A549 (cell line): ENCODE measurements around the gene ZBTB47. TPM values are rescaled to one million over a fixed set of nuclear protein-coding genes. Genes with fewer than 3 reads are reported as not detected.

Experiments
- ATAC-seq, 2 experiments: fragments of 200-7000 bp in 1 of 2; fragments of >200 bp in 1 of 2; cut with Nextera tagmentation in 1 of 2; cut with Tn5 transposase in 1 of 2; 3 replicates each; pipeline versions ENCODE4 v1.8.0 to v1.9.1; 2018 to 2020; ENCODE audit warnings: mild to moderate bottlenecking in 1 of 2, moderate library complexity in 1 of 2
- CTCF ChIA-PET: fragments of 300-600 bp; sonication (Branson Sonifier 250); formaldehyde crosslinking; extraction: SDS; loops from one replicate; lab custom pipeline; 2021; ENCODE audit warnings: antibody characterized with exemption, inconsistent platforms; lab: Yijun Ruan, JAX
- POLR2A ChIA-PET: fragments of 350-600 bp; formaldehyde crosslinking; extraction: SDS; loops from one replicate; lab custom pipeline; 2021; ENCODE audit warnings: antibody characterized with exemption, inconsistent platforms; lab: Yijun Ruan, JAX
- DNase-seq, 2 experiments: peaks; one replicate each; pipeline versions ENCODE4 v3.0.0 to v3.0.0-alpha.2; 2011 to 2016; ENCODE audit warnings: low read depth in 1 of 2, low spot score in 1 of 2
- FAIRE-seq: peaks from 2 replicates; lab custom pipeline; 2011; peaks lifted over from hg19 to GRCh38; lab: Jason Lieb, UNC
- H3K27ac ChIP-seq, 2 experiments: fragments of >200 bp; sonication (Bioruptor Twin); formaldehyde crosslinking; 3 replicates each; pipeline ENCODE4 v1.5.1; 2016 to 2017
- H3K4me1 ChIP-seq: fragments of >200 bp; sonication (Bioruptor Twin); formaldehyde crosslinking; 3 replicates; pipeline ENCODE4 v1.6.1; 2016
- H3K4me2 ChIP-seq: fragments of >200 bp; sonication (Bioruptor Twin); formaldehyde crosslinking; 3 replicates; pipeline ENCODE4 v1.6.1; 2016
- H3K4me3 ChIP-seq: fragments of >200 bp; sonication (Bioruptor Twin); formaldehyde crosslinking; 3 replicates; pipeline ENCODE4 v1.5.1; 2016
- H3K9me3 ChIP-seq: fragments of >200 bp; sonication (Bioruptor Twin); formaldehyde crosslinking; 3 replicates; pipeline ENCODE4 v1.6.1; 2016
- ATOH8 ChIP-seq: fragments of 250-450 bp; sonication (Bioruptor Pico); IDR thresholded peaks from 2 replicates; pipeline ENCODE4 v1.5.0; 2020; ENCODE audit warnings: low read depth, mild to moderate bottlenecking, moderate library complexity
- BCL3 ChIP-seq: fragments of >200 bp; sonication (Bioruptor Twin); formaldehyde crosslinking; IDR thresholded peaks from 3 replicates; pipeline ENCODE4 v1.6.1; 2016
- BHLHE40 ChIP-seq: IDR thresholded peaks from 2 replicates; pipeline ENCODE4 v1.6.1; 2012; ENCODE audit warnings: low read depth, low read length, inconsistent platforms
- CHD2 ChIP-seq: fragments of 150-350 bp; IDR thresholded peaks from 2 replicates; pipeline ENCODE4 v1.6.1; 2014; ENCODE audit warnings: low read length; ENCODE audit not compliant: partially characterized antibody
- EHF ChIP-seq: fragments of 250-450 bp; sonication (Bioruptor Pico); IDR thresholded peaks from 2 replicates; pipeline ENCODE4 v1.5.0; 2020; ENCODE audit warnings: mild to moderate bottlenecking
- FOSB ChIP-seq: fragments of 250-450 bp; sonication (Bioruptor Pico); IDR thresholded peaks from 2 replicates; pipeline ENCODE4 v1.5.0; 2020; ENCODE audit warnings: mild to moderate bottlenecking, moderate library complexity
- FOSL2 ChIP-seq, 2 experiments: fragments of 450-650 bp in 1 of 2; fragments of >200 bp in 1 of 2; sonication (Bioruptor Twin) in 1 of 2; formaldehyde crosslinking; IDR thresholded peaks; 2 replicates each; pipeline versions ENCODE4 v1.5.0 to v1.6.1; 2016 to 2020; ENCODE audit warnings: mild to moderate bottlenecking in 1 of 2, moderate library complexity in 1 of 2
- HDAC2 ChIP-seq: fragments of 200-600 bp; sonication (generic); IDR thresholded peaks from 2 replicates; pipeline ENCODE4 v1.6.1; 2016
- HEYL ChIP-seq: fragments of 250-450 bp; sonication (Bioruptor Pico); IDR thresholded peaks from 2 replicates; pipeline ENCODE4 v1.8.0; 2021; ENCODE audit warnings: mild to moderate bottlenecking, moderate library complexity
- HOXA7 ChIP-seq: fragments of 250-450 bp; sonication (Bioruptor Pico); IDR thresholded peaks from 2 replicates; pipeline ENCODE4 v1.5.0; 2020; ENCODE audit warnings: mild to moderate bottlenecking, moderate library complexity
- JUN ChIP-seq, 2 experiments: fragments of >200 bp; sonication (Bioruptor Twin); formaldehyde crosslinking; IDR thresholded peaks; 2 replicates in 1 of 2; 3 replicates in 1 of 2; pipeline ENCODE4 v1.6.1; 2016 to 2017
- KDM5A ChIP-seq: fragments of 200-600 bp; sonication (generic); IDR thresholded peaks from 2 replicates; pipeline ENCODE4 v1.6.1; 2016; ENCODE audit warnings: antibody characterized with exemption, mild to moderate bottlenecking
- MAFK ChIP-seq: fragments of 450-650 bp; IDR thresholded peaks from 2 replicates; pipeline ENCODE4 v1.6.1; 2014; ENCODE audit not compliant: partially characterized antibody
- MYC ChIP-seq: IDR thresholded peaks from 2 replicates; pipeline ENCODE4 v1.6.1; 2012; ENCODE audit warnings: mild to moderate bottlenecking, inconsistent platforms, low read length, improper control_type of control experiment, borderline replicate concordance
- NPAS2 ChIP-seq: fragments of 250-450 bp; sonication (Bioruptor Pico); IDR thresholded peaks from 2 replicates; pipeline ENCODE4 v1.8.0; 2022; ENCODE audit warnings: mild to moderate bottlenecking, moderate library complexity, borderline replicate concordance
- NR3C1 ChIP-seq: fragments of >200 bp; sonication (Bioruptor Twin); formaldehyde crosslinking; IDR thresholded peaks from 3 replicates; pipeline ENCODE4 v1.6.1; 2017
- PHF8 ChIP-seq: fragments of 200-600 bp; sonication (generic); IDR thresholded peaks from 2 replicates; pipeline ENCODE4 v1.6.1; 2016; ENCODE audit warnings: low read depth, mild to moderate bottlenecking, antibody characterized with exemption, moderate library complexity, borderline replicate concordance
- POLR2AphosphoS2 ChIP-seq: conservative IDR thresholded peaks from 2 replicates; pipeline ENCODE4 v1.6.1; 2012; ENCODE audit warnings: low read length, improper control_type of control experiment, inconsistent platforms
- RAD21 ChIP-seq, 2 experiments: fragments of >200 bp in 1 of 2; sonication (Bioruptor Twin) in 1 of 2; formaldehyde crosslinking in 1 of 2; IDR thresholded peaks in 1 of 2; conservative IDR thresholded peaks in 1 of 2; 2 replicates in 1 of 2; 3 replicates in 1 of 2; pipeline ENCODE4 v1.6.1; 2012 to 2018; ENCODE audit warnings: inconsistent platforms in 1 of 2
- RFX5 ChIP-seq: fragments of 450-650 bp; IDR thresholded peaks from 2 replicates; pipeline ENCODE4 v1.7.1; 2014; ENCODE audit warnings: antibody characterized with exemption, mild to moderate bottlenecking, moderate library complexity
- SMC3 ChIP-seq: fragments of >200 bp; sonication (Bioruptor Twin); formaldehyde crosslinking; IDR thresholded peaks from 3 replicates; pipeline ENCODE4 v1.6.1; 2018; ENCODE audit warnings: inconsistent platforms
- SREBF2 ChIP-seq: fragments of 450-650 bp; IDR thresholded peaks from 2 replicates; pipeline ENCODE4 v1.6.1; 2014; ENCODE audit warnings: mild to moderate bottlenecking, moderate library complexity
- TFCP2L1 ChIP-seq: fragments of 250-450 bp; sonication (Bioruptor Pico); IDR thresholded peaks from 2 replicates; pipeline ENCODE4 v1.5.0; 2021; ENCODE audit warnings: mild to moderate bottlenecking
- ZC3H11A ChIP-seq: fragments of 450-650 bp; IDR thresholded peaks from 2 replicates; pipeline ENCODE4 v1.6.1; 2014; ENCODE audit warnings: antibody characterized with exemption, mild to moderate bottlenecking
- WGBS: methylation state at CpG from one replicate; pipeline ENCODE4 v1.1.6; 2017; ENCODE audit errors: missing lambda C conversion rate; 5-methylcytosine and 5-hydroxymethylcytosine counted together
- polyA plus RNA-seq, 4 experiments: library from polyadenylated mRNA; depleted of rRNA in 3 of 4; stranded (reverse); fragments of >200 nt; fragmentation: RNase III in 1 of 4; extraction: RNeasy Plus Mini Kit Qiagen cat#74134 plus additional on column Dnase treatment in 1 of 4; gene quantifications; 2 replicates in 3 of 4; 3 replicates in 1 of 4; pipeline ENCODE4 v1.2.3, GENCODE V29; 2011 to 2017
- TF ChIP-seq, protein P1 (sequence below): fragments of 450-650 bp; IDR thresholded peaks from 2 replicates; pipeline ENCODE4 v1.6.1; 2014; ENCODE audit warnings: antibody characterized with exemption
- TF ChIP-seq, protein P2 (sequence below): IDR thresholded peaks from 2 replicates; pipeline ENCODE4 v1.6.1; 2012

Gene ZBTB47
- polyA plus RNA-seq, 2 of the 4 experiments (the other 2 are of a cell fraction): 2.5 to 6.8 TPM

DNA sequence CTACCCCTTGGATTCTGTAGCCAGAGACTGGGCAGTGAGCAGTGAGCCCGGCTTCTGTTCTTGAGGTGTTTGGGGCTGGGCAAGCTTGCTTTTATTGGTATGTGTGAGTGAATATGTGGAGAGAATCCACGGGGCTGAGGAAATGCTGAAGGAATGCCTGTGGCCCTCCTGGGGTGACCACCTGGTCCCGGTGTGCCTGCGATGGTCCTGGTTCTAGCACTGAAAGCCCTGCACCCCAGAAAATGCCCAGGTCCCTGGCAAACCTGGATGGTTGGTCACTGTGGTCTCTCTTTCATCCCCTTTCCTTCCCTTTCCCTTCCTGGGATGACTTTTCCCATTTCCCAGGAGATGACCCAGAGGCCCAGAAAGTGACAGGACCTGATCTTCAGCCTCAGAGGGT lies 4.2 kb downstream of the ZBTB47 start:
- ATAC-seq (no peak), DNase-seq (no peak), FAIRE-seq (no peak)
- no peak overlapping the region for H3K27ac ChIP-seq
- H3K4me3 ChIP-seq: no peak overlapping the region
- H3K9me3 ChIP-seq: no peaks in the 10 kb centered on the region
- ChIA-PET CTCF (interaction anchor here (0.5 to 1.3 kb wide), 2 partner anchors 55 to 86 kb away, joined by 3 read pairs; no protein-coding TSS in a partner anchor), POLR2A (no interaction called here)
- H3K4me1 ChIP-seq: peaks cover 18% of the 10 kb centered on the region; the same call in 2 of the 3 replicates
- WGBS: 90% methylated on average over 4 of the region's 4 CpGs
- no peak overlapping the region for H3K4me2 ChIP-seq
- no peak for TF ChIP-seq POLR2AphosphoS2
- no peak for TF ChIP-seq FOSL2 (IDR thresholded peaks at IDR 0.05)
- TF ChIP-seq FOSL2 (CRISPR knock-in tag; IDR thresholded peaks at IDR 0.05): no peak
- TF ChIP-seq HEYL (CRISPR knock-in tag): no peak
- TF ChIP-seq HDAC2: no peak
- TF ChIP-seq NR3C1: no peak
- no peak for TF ChIP-seq NPAS2
- no peak for TF ChIP-seq EHF (CRISPR knock-in tag)
- TF ChIP-seq, protein P1, sequence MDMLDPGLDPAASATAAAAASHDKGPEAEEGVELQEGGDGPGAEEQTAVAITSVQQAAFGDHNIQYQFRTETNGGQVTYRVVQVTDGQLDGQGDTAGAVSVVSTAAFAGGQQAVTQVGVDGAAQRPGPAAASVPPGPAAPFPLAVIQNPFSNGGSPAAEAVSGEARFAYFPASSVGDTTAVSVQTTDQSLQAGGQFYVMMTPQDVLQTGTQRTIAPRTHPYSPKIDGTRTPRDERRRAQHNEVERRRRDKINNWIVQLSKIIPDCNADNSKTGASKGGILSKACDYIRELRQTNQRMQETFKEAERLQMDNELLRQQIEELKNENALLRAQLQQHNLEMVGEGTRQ: no peak
- TF ChIP-seq RAD21 (conservative IDR thresholded peaks at IDR 0.05 in 1 of 2, IDR thresholded peaks at IDR 0.05 in 1 of 2): no peak
- TF ChIP-seq PHF8: no peak
- TF ChIP-seq ZC3H11A: no peak
- no peak for TF ChIP-seq SMC3
- TF ChIP-seq RFX5: no peak

GRCh38 chr3:42658091-42658770 lies 4.7 kb downstream of the ZBTB47 start:
- no peak for TF ChIP-seq RFX5
- TF ChIP-seq, protein P2, sequence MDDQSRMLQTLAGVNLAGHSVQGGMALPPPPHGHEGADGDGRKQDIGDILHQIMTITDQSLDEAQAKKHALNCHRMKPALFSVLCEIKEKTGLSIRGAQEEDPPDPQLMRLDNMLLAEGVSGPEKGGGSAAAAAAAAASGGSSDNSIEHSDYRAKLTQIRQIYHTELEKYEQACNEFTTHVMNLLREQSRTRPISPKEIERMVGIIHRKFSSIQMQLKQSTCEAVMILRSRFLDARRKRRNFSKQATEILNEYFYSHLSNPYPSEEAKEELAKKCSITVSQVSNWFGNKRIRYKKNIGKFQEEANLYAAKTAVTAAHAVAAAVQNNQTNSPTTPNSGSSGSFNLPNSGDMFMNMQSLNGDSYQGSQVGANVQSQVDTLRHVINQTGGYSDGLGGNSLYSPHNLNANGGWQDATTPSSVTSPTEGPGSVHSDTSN: no peak
- no peak for TF ChIP-seq SREBF2
- no peak for TF ChIP-seq MYC
- no peak for TF ChIP-seq HOXA7
- TF ChIP-seq JUN (IDR thresholded peaks at IDR 0.05): no peak
- TF ChIP-seq MAFK: no peak
- TF ChIP-seq NR3C1: no peak
- ChIA-PET CTCF (no interaction called here), POLR2A (no interaction called here)
- H3K4me3 ChIP-seq: no peak overlapping the region
- FAIRE-seq (no peak), ATAC-seq (no peak), DNase-seq (no peak)
- no peaks in the 10 kb centered on the region for H3K9me3 ChIP-seq
- H3K4me1 ChIP-seq: peaks cover 12% of the 10 kb centered on the region; the same call in 2 of the 3 replicates
- H3K27ac ChIP-seq: no peak overlapping the region
- no peak overlapping the region for H3K4me2 ChIP-seq
- 93% methylated on average over 17 of the region's 34 CpGs for WGBS

- H3K4me3 ChIP-seq: no peak overlapping the region
- TF ChIP-seq MAFK (no peak), CHD2 (no peak), BCL3 (no peak), KDM5A (no peak), HEYL (CRISPR knock-in tag) (no peak), RAD21 (conservative IDR thresholded peaks at IDR 0.05 in 1 of 2, IDR thresholded peaks at IDR 0.05 in 1 of 2) (no peak), TFCP2L1 (CRISPR knock-in tag) (no peak), NPAS2 (no peak), FOSB (CRISPR knock-in tag) (no peak), BHLHE40 (no peak), SREBF2 (no peak), ATOH8 (CRISPR knock-in tag) (no peak), ZC3H11A (no peak)
- no peak for FAIRE-seq
- no peak overlapping the region for H3K27ac ChIP-seq
- peaks cover 10% of the 10 kb centered on the region; the same call in 2 of the 3 replicates for H3K4me1 ChIP-seq
- WGBS: 88% methylated on average over 12 of the region's 22 CpGs
- H3K9me3 ChIP-seq: no peaks in the 10 kb centered on the region
- no peak for DNase-seq
- ChIA-PET CTCF (interaction anchor here (1.1 kb wide), 1 partner anchor 75 kb away, joined by 4 read pairs; no protein-coding TSS in a partner anchor), POLR2A (no interaction called here)
- ATAC-seq: no peak
- no peak overlapping the region for H3K4me2 ChIP-seq
These were observed 5.4 kb downstream of the ZBTB47 start for GRCh38 chr3:42658771-42659390.
